HG03025 (cell line): ENCODE data around the gene KRTAP10-6.
"Not testable (repeated sequence)": the region's sequence is repeated elsewhere in the genome, so short reads cannot be mapped to it uniquely, and the experiment has no call there.

ENCODE experiments used
- ATAC-seq: cut with Tn5 transposase; IDR thresholded peaks from one replicate; pipeline ENCODE4 v1.9.1; 2021; ENCODE audit warnings: mild to moderate bottlenecking, moderate library complexity; ENCODE audit not compliant: unreplicated experiment, low FRiP score

The KRTAP10-6 gene

GRCh38 chr21:44600118-44600978 lies 8.0 kb upstream of the KRTAP10-6 start, which contains the start of gene KRTAP10-7:
TSS of gene KRTAP10-7 (plus strand) at chr21:44600597. CDS start at chr21:44600622, 25 bp downstream.
- ATAC-seq = not testable (repeated sequence)

GRCh38 chr21:44599264-44600029 lies 7.1 kb upstream of the KRTAP10-6 start:
- ATAC-seq = no peak

GRCh38 chr21:44598061-44598460 lies 5.8 kb upstream of the KRTAP10-6 start:
- no peak for ATAC-seq

GRCh38 chr21:44596068-44596725 lies 3.9 kb upstream of the KRTAP10-6 start:
- no peak for ATAC-seq

GRCh38 chr21:44595524-44595923 lies 3.2 kb upstream of the KRTAP10-6 start:
- ATAC-seq = no peak

- ATAC-seq = no peak
Observed at GRCh38 chr21:44594406-44594916, 2.2 kb upstream of the KRTAP10-6 start.

- no peak for ATAC-seq
Observed at GRCh38 chr21:44593598-44594405, 1.5 kb upstream of the KRTAP10-6 start.

GRCh38 chr21:44591801-44592130 lies 539 bp downstream of the KRTAP10-6 start:
- ATAC-seq = not testable (repeated sequence)

GRCh38 chr21:44590897-44591800 lies 1.2 kb downstream of the KRTAP10-6 start:
- not testable (repeated sequence) for ATAC-seq

- no peak for ATAC-seq
Observed at GRCh38 chr21:44590311-44590721, 2.0 kb downstream of the KRTAP10-6 start.

GRCh38 chr21:44589586-44590305 lies 2.6 kb downstream of the KRTAP10-6 start:
- ATAC-seq = no peak

- ATAC-seq = no peak
Observed at GRCh38 chr21:44589094-44589493, 3.2 kb downstream of the KRTAP10-6 start.

GRCh38 chr21:44585892-44586291 lies 6.4 kb downstream of the KRTAP10-6 start:
- ATAC-seq = no peak

- no peak for ATAC-seq
Observed at GRCh38 chr21:44583800-44584147, 8.5 kb downstream of the KRTAP10-6 start.

GRCh38 chr21:44583089-44583799 lies 9.1 kb downstream of the KRTAP10-6 start:
- ATAC-seq = no peak

GRCh38 chr21:44582055-44582454 lies 10.2 kb downstream of the KRTAP10-6 start:
- ATAC-seq = no peak

- ATAC-seq = no peak
Observed at GRCh38 chr21:44581158-44581557, 11.1 kb downstream of the KRTAP10-6 start.
